GM21381 (cell line): Measurements from ENCODE around the gene PRSS33.

Source experiments
- ATAC-seq: cut with Tn5 transposase; IDR thresholded peaks from one replicate; pipeline ENCODE4 v1.9.1; 2021; ENCODE audit warnings: mild to moderate bottlenecking, moderate library complexity; ENCODE audit not compliant: unreplicated experiment

The PRSS33 gene

GRCh38 chr16:2766430-2767139 lies 20.8 kb downstream of the PRSS33 start:
- no peak for ATAC-seq

- ATAC-seq: no peak
Measured at GRCh38 chr16:2765462-2766404, 21.6 kb downstream of the PRSS33 start.

GRCh38 chr16:2764718-2765117 lies 22.6 kb downstream of the PRSS33 start:
- ATAC-seq: no peak

DNA sequence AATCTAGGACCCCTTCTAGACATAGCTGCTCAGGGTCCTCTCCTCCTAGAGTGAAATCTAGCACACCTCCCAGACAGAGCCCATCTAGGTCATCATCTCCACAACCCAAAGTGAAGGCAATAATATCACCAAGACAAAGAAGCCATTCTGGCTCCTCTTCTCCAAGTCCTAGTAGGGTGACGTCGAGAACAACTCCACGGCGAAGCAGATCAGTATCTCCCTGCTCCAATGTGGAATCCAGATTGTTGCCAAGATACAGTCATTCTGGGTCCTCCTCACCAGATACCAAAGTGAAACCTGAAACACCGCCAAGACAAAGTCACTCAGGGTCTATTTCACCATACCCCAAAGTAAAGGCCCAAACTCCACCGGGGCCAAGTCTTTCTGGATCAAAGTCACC lies 24.2 kb downstream of the PRSS33 start:
- no peak for ATAC-seq

- no peak for ATAC-seq
Measured at GRCh38 chr16:2762711-2763110, 24.6 kb downstream of the PRSS33 start.

- ATAC-seq: no peak
Measured at GRCh38 chr16:2761886-2762583, 25.3 kb downstream of the PRSS33 start.

DNA sequence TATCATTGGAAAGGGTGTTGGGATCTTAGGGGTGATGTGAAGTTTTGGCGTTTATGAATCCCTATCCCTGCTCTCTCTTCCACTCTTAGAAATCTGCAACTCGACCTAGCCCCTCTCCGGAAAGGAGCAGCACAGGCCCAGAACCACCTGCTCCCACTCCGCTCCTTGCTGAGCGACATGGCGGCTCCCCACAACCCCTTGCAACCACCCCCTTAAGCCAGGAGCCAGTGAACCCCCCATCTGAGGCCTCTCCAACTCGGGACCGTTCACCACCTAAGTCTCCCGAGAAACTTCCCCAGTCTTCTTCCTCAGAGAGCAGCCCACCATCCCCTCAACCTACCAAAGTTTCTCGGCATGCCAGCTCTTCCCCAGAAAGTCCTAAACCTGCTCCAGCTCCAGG lies 25.9 kb downstream of the PRSS33 start:
- no peak for ATAC-seq

GRCh38 chr16:2757344-2757743 lies 30.0 kb downstream of the PRSS33 start:
- ATAC-seq: no peak

- ATAC-seq: no peak
Measured at GRCh38 chr16:2756288-2757015, 30.9 kb downstream of the PRSS33 start.

DNA sequence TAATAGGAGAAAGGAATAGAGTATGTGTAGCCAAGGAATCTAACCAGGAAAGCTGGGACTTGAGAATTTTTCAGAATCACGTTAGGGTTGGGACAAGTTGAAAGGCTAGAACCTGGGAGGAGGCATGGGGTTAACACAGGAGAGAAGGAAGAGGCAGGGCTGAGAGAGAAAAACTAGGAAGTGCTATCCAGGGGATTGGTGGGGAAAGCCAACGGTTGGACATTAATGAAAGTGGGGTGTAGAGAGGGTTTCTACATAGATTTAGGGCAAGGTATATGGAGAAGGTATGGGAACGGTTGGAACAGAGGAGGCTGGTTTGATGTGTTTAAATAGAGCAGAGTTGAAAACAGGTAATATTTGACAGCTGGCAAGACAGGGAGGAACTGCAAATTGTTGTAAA lies 32.2 kb downstream of the PRSS33 start:
- ATAC-seq: no peak

DNA sequence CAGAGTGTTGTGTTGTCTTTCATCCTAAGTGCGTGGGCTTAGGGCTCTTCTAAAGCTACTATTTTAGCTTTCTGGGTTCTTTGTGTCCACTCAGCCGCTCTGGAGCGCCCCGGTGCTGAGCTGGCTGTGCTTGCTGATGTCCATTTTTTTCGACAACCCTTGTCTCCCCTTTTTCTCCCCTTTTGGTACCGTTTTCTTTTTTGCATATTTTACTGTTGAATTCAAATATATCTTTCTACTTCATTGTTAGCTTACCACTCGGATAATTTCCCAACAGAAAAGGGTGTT lies 33.7 kb downstream of the PRSS33 start:
- no peak for ATAC-seq

- ATAC-seq: peak; percentile 35
Measured at GRCh38 chr16:2752850-2753732, 34.3 kb downstream of the PRSS33 start.

DNA sequence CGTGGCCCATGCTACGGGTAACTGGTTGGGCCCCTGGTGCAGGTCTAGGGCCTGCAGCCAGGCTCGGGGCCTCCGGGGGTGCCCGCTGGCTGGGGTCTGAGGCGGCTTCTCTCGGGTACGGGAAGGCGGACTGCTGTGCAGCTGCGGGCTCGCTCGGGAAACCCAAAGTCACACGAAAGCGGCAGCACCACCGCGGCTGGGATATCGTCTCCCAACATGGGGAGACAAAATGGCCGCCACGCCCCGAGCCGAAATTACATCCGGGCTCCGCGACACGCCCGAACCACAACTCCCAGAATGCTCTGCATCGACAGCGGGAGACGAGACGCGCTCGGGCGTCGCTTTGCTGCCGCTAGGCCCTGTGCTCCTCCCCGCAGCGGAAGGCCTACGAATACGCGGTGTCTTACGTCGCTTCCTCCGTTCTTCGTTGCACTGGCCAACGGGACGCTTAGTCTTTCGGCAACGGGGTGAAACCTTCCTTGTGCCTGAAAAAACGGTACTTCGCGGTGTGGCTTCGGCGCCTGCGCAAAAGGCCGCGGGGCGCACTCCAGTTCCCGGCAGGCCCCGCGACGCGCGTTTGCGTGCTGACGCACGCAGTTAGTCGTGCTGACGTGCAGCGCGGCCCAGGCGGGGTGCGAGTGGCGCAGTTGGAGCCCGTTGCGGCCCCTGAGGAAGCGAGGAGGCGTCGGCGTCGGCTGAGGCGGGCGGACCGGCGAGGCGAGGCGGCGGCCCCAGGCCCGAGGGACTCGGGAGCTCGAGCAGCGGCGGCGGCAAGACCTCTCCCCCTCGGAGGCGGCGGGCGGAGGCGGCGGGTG lies 35.1 kb downstream of the PRSS33 start, which contains the start of gene SRRM2:
Gene SRRM2, plus strand, starts transcription at position 604 of the 815 bp plus-strand sequence. CDS start 3,727 bp downstream, outside the sequence.
- peak; percentile 76 for ATAC-seq

DNA sequence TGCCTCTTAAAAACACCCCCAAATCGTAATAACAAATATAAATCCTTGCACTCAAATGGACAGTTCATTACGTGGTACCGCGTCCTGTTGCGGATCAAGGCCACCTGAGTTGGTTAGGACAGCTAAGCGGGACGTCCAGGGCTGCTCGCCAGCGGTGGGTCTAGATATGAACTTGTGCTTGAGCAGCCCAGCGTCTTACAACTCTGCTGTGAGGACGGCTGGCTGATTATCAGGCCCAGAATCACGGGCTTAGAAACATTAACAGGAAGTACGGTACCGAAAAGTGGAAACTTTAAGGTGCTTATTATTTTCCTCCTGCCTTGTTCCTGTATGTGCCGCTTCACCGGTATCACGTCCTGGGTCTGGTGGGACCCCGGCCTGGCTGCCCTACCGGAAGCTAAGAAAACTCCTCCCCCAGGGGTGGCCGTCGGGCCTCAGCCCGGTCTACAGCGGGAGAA lies 35.8 kb downstream of the PRSS33 start:
- ATAC-seq: no peak

DNA sequence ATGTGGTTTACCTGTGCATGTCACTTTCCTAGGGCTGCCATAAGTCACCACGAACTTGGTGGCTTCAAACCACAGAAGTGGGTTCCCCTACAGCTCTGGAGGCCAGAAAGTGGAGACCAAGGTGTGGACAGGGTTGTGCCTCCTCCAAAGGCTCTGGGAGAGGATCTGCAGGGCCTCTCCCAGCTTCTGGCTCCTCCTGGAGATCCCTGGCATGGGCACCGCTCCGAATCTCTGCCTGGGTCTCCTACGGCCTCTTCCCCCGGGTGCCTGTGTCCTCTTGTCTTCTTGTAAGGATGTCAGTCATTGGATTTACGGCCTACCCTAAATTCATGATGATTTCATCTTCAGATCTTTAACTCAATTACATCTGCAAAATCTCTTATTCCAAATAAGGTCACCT lies 37.4 kb downstream of the PRSS33 start:
- ATAC-seq: no peak

- ATAC-seq: no peak
Measured at GRCh38 chr16:2749476-2749875, 37.9 kb downstream of the PRSS33 start.

GRCh38 chr16:2748757-2749455 lies 38.5 kb downstream of the PRSS33 start:
- ATAC-seq: no peak

DNA sequence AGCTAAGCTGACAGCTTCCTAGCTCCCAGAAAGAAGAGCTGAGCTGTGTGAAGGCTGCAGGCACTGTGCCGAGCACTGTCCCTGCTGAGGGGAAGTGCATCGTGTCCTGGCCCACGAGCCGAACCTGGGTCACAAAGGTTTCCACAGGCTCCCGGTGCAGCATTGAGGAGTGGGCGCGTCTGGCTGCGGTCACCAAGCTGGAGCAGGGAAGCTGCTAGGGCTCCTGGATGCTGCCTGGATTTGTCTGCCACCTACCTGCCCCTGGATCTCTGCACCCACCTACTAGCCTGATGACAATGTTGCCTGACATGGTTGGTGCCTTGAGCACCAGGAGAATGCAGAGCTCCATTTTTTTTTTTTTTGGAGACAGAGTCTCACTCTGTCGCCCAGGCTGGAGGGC lies 41.4 kb downstream of the PRSS33 start:
- no peak for ATAC-seq
